GM12878 (cell line): ENCODE results near the gene SEMA5B. TPM values are rescaled to one million over a fixed set of nuclear protein-coding genes. Genes with fewer than 3 reads are reported as not detected.

Source experiments
- ATAC-seq: fragments of 200-7000 bp; cut with Tn5 transposase; 3 replicates; pipeline ENCODE4 v1.9.1; 2020; ENCODE audit warnings: mild to moderate bottlenecking, moderate library complexity
- BruUV-seq: library from RNA; stranded (reverse); fragments of 400-500 nt; replicated peaks from 2 replicates; lab custom pipeline; 2021; lab: Mats Ljungman, UMichigan
- CTCF ChIA-PET: fragments of 300-600 bp; sonication (Branson Sonifier 250); formaldehyde crosslinking; extraction: SDS; loops from one replicate; lab custom pipeline; 2021; ENCODE audit warnings: inconsistent platforms; lab: Yijun Ruan, JAX
- POLR2A ChIA-PET: fragments of 350-600 bp; formaldehyde crosslinking; extraction: SDS; loops from one replicate; lab custom pipeline; 2021; ENCODE audit warnings: inconsistent platforms; lab: Charles Lee
- RAD21 ChIA-PET: fragments of 300-600 bp; sonication (Branson Sonifier 250); formaldehyde crosslinking; loops from one replicate; lab custom pipeline; 2023; ENCODE audit warnings: antibody characterized with exemption; ENCODE audit not compliant: unreplicated experiment; lab: Charles Lee
- SMC1A ChIA-PET: fragments of 300-600 bp; sonication (Branson Sonifier 250); formaldehyde crosslinking; loops from one replicate; lab custom pipeline; 2023; ENCODE audit not compliant: unreplicated experiment, uncharacterized antibody; lab: Charles Lee
- DNase-seq: peaks from one replicate; pipeline ENCODE4 v3.0.0-alpha.2; 2011; ENCODE audit warnings: low read depth, low spot score
- FAIRE-seq: peaks from 3 replicates; lab custom pipeline; 2011; peaks lifted over from hg19 to GRCh38; lab: Jason Lieb, UNC
- H2AFZ ChIP-seq: 2 replicates; pipeline ENCODE4 v1.6.0; 2011; ENCODE audit warnings: low read depth, low read length, control low read depth; ENCODE audit not compliant: control insufficient read depth
- H3K27ac ChIP-seq: 2 replicates; pipeline ENCODE4 v1.5.1; 2011; ENCODE audit warnings: control low read depth; ENCODE audit not compliant: control insufficient read depth, insufficient read depth
- H3K27me3 ChIP-seq, 2 experiments: replicated peaks in 1 of 2; 2 replicates each; pipeline versions ENCODE4 v1.6.0 to v1.6.1; 2011; ENCODE audit warnings: low read length in 1 of 2; ENCODE audit not compliant: control insufficient read depth in 2 of 2, insufficient read depth in 2 of 2
- H3K36me3 ChIP-seq, 2 experiments: 2 replicates each; pipeline ENCODE4 v1.5.1; 2011; ENCODE audit warnings: low read length in 1 of 2; ENCODE audit not compliant: control insufficient read depth in 2 of 2, insufficient read depth in 2 of 2
- H3K4me1 ChIP-seq: 2 replicates; pipeline ENCODE4 v1.6.1; 2011; ENCODE audit warnings: mild to moderate bottlenecking, low read length, moderate library complexity, mixed read lengths; ENCODE audit not compliant: control insufficient read depth, insufficient read depth
- H3K4me2 ChIP-seq: 2 replicates; pipeline ENCODE4 v1.6.0; 2011; ENCODE audit warnings: control low read depth; ENCODE audit not compliant: control insufficient read depth, insufficient read depth
- H3K4me3 ChIP-seq: fragments of 200-600 bp; sonication (generic); 2 replicates; pipeline ENCODE4 v1.5.1; 2016
- H3K79me2 ChIP-seq: 2 replicates; pipeline ENCODE4 v1.6.0; 2011; ENCODE audit warnings: low read length; ENCODE audit not compliant: control insufficient read depth, insufficient read depth
- H3K9ac ChIP-seq: 2 replicates; pipeline ENCODE4 v1.8.0; 2011; ENCODE audit warnings: low read length, control low read depth, mixed read lengths; ENCODE audit not compliant: control insufficient read depth, insufficient read depth
- H3K9me3 ChIP-seq: replicated peaks from 3 replicates; pipeline ENCODE4 v1.5.1; 2011; ENCODE audit warnings: mild to moderate bottlenecking, low read length; ENCODE audit not compliant: control insufficient read depth, insufficient read depth
- H4K20me1 ChIP-seq: 2 replicates; pipeline ENCODE4 v1.6.0; 2011; ENCODE audit not compliant: control insufficient read depth, insufficient read depth
- EZH2 ChIP-seq: IDR thresholded peaks from 2 replicates; pipeline ENCODE4 v1.6.1; 2012; ENCODE audit warnings: low read depth, mild to moderate bottlenecking, control low read depth, inconsistent platforms, low read length, borderline replicate concordance; ENCODE audit not compliant: control insufficient read depth
- KLF5 ChIP-seq: fragments of 450-650 bp; IDR thresholded peaks from 2 replicates; pipeline ENCODE4 v1.6.1; 2014; ENCODE audit warnings: mild to moderate bottlenecking; ENCODE audit not compliant: partially characterized antibody
- MTA2 ChIP-seq: fragments of 450-650 bp; IDR thresholded peaks from 2 replicates; pipeline ENCODE4 v1.6.1; 2016; ENCODE audit warnings: low read depth, mild to moderate bottlenecking, moderate library complexity
- PAX5 ChIP-seq: IDR thresholded peaks from 2 replicates; pipeline ENCODE4 v1.6.1; 2011; ENCODE audit warnings: low read depth, low read length, borderline replicate concordance
- ZNF622 ChIP-seq: fragments of 450-650 bp; IDR thresholded peaks from 2 replicates; pipeline ENCODE4 v1.6.1; 2017; ENCODE audit warnings: mild to moderate bottlenecking, inconsistent platforms
- WGBS: methylation state at CpG from one replicate; pipeline ENCODE4 v1.1.6; 2016; ENCODE audit warnings: low lambda C conversion rate; ENCODE audit not compliant: insufficient replicate concordance, insufficient coverage; ENCODE audit errors: missing lambda C conversion rate; 5-methylcytosine and 5-hydroxymethylcytosine counted together
- in situ Hi-C: fragments of 300-500 bp; cut with MboI; formaldehyde crosslinking; loops from 9 replicates; pipeline ENCODE4 v1.14.3; 2018; ENCODE audit warnings: mixed read lengths
- intact Hi-C: fragments of 100-400 bp; cut with micrococcal nuclease; formaldehyde crosslinking; loops from one replicate; pipeline ENCODE4 v1.14.2; 2022; ENCODE audit not compliant: unreplicated experiment
- polyA plus RNA-seq, 11 experiments: library from polyadenylated mRNA; depleted of rRNA in 4 of 11; unstranded in 6 of 11; stranded (reverse) in 5 of 11; fragments of >200 nt; fragmentation: Nextera tagmentation in 4 of 11; fragmentation: Illumina TruSeq in 1 of 11; extraction: Ambion mirVana in 4 of 11; extraction: Trizol in 1 of 11; gene quantifications; 1 replicate in 1 of 11; 2 replicates in 10 of 11; pipeline versions ENCODE4 v1.2.1 to v1.2.3, GENCODE V29; 2011 to 2016; ENCODE audit warnings: inconsistent platforms in 2 of 11, missing spikeins in 2 of 11, low read depth in 1 of 11
- total RNA-seq, 4 experiments: library from RNA; depleted of rRNA in 3 of 4; stranded (reverse); fragments of >200 nt in 3 of 4; fragmentation: Illumina TruSeq in 1 of 4; extraction: Trizol in 1 of 4; gene quantifications; 2 replicates each; pipeline versions ENCODE4 v1.2.1 to v1.2.3, GENCODE V29; 2013 to 2021
- TF ChIP-seq, protein P1 (sequence below): fragments of 450-650 bp; formaldehyde crosslinking; IDR thresholded peaks from 2 replicates; pipeline ENCODE4 v1.4.0; 2020; ENCODE audit warnings: mild to moderate bottlenecking, moderate library complexity
- TF ChIP-seq, protein P2 (sequence below): fragments of 450-650 bp; IDR thresholded peaks from 2 replicates; pipeline ENCODE4 v1.6.1; 2016; ENCODE audit warnings: mild to moderate bottlenecking, moderate library complexity, borderline replicate concordance
- TF ChIP-seq, protein P3 (sequence below), 3 experiments: IDR thresholded peaks in 2 of 3; conservative IDR thresholded peaks in 1 of 3; 2 replicates each; pipeline ENCODE4 v1.5.1; 2011; ENCODE audit warnings: low read depth in 3 of 3, low read length in 3 of 3, mild to moderate bottlenecking in 3 of 3, control low read depth in 2 of 3, moderate library complexity in 2 of 3, inconsistent platforms in 1 of 3, mixed read lengths in 1 of 3; ENCODE audit not compliant: control insufficient read depth in 2 of 3, insufficient read depth in 1 of 3; ENCODE audit errors: extremely low read depth in 1 of 3
- TF ChIP-seq, protein P4 (sequence below): fragments of 450-650 bp; IDR thresholded peaks from 2 replicates; pipeline ENCODE4 v1.6.1; 2018; ENCODE audit warnings: mild to moderate bottlenecking, low read depth, moderate library complexity; ENCODE audit not compliant: partially characterized antibody

The SEMA5B gene
- total and polyA plus RNA-seq, 10 of the 15 experiments (the other 5 are each of a cell fraction or from before 2014, with no cell fraction given): 0.05 TPM; not detected in 9

DNA sequence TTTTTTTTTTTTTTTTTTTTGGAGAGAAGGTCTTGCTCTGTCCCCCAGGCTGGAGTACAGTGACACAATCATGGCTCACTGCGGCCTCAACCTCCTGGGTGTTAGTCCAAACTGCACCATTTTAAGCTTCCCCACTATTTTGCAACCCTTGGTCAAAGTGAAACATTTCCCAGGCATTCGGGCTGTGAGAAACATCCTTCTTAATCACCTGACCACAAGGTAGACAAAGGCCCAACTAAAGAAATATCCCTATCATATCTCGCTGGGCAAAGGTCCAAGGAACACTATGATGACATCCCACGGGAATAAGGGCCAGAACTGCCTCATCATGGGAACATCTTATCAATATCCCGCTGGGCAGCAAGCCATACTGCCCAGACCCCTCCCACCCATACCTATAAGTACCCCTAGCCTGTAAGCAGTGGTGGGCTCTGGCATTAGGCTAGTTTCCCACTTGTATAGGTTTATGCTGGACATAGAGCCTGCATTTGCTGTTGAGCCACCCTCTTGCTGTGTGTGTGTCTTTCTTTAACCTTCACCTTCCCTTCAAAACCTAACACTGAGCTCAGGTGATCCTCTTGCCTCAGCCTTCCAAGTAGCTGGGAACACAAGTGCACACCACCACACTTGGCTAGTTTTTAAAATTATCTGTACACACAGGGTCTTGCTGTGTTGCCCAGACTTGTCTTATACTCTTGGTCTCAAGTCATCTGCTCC lies 95.2 kb downstream of the SEMA5B start:
- ATAC-seq (no peak), FAIRE-seq (no peak), DNase-seq (no peak)
- Histone ChIP-seq H2AFZ (no peak overlapping the region), H3K79me2 (no peaks in the 10 kb centered on the region), H4K20me1 (no peaks in the 10 kb centered on the region), H3K9ac (no peak overlapping the region), H3K9me3 (no peaks in the 10 kb centered on the region), H3K4me1 (no peaks in the 10 kb centered on the region), H3K4me2 (no peak overlapping the region), H3K36me3 (no peaks in the 10 kb centered on the region), H3K27ac (no peak overlapping the region), H3K4me3 (no peak overlapping the region), H3K27me3 (no peaks in the 10 kb centered on the region)
- intact Hi-C loops: no loop called here
- ChIA-PET RAD21 (no interaction called here), CTCF (no interaction called here), POLR2A (no interaction called here), SMC1A (no interaction called here)
- 22% methylated on average over 5 of the region's 5 CpGs for WGBS
- BruUV-seq: no TSS peak
- in situ Hi-C loops: no loop called here
- TF ChIP-seq EZH2 (no peak), ZNF622 (no peak), MTA2 (no peak), KLF5 (no peak), PAX5 (no peak)
- TF ChIP-seq, protein P1, sequence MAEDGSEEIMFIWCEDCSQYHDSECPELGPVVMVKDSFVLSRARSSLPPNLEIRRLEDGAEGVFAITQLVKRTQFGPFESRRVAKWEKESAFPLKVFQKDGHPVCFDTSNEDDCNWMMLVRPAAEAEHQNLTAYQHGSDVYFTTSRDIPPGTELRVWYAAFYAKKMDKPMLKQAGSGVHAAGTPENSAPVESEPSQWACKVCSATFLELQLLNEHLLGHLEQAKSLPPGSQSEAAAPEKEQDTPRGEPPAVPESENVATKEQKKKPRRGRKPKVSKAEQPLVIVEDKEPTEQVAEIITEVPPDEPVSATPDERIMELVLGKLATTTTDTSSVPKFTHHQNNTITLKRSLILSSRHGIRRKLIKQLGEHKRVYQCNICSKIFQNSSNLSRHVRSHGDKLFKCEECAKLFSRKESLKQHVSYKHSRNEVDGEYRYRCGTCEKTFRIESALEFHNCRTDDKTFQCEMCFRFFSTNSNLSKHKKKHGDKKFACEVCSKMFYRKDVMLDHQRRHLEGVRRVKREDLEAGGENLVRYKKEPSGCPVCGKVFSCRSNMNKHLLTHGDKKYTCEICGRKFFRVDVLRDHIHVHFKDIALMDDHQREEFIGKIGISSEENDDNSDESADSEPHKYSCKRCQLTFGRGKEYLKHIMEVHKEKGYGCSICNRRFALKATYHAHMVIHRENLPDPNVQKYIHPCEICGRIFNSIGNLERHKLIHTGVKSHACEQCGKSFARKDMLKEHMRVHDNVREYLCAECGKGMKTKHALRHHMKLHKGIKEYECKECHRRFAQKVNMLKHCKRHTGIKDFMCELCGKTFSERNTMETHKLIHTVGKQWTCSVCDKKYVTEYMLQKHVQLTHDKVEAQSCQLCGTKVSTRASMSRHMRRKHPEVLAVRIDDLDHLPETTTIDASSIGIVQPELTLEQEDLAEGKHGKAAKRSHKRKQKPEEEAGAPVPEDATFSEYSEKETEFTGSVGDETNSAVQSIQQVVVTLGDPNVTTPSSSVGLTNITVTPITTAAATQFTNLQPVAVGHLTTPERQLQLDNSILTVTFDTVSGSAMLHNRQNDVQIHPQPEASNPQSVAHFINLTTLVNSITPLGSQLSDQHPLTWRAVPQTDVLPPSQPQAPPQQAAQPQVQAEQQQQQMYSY (CRISPR knock-in tag): no peak
- TF ChIP-seq, protein P2, sequence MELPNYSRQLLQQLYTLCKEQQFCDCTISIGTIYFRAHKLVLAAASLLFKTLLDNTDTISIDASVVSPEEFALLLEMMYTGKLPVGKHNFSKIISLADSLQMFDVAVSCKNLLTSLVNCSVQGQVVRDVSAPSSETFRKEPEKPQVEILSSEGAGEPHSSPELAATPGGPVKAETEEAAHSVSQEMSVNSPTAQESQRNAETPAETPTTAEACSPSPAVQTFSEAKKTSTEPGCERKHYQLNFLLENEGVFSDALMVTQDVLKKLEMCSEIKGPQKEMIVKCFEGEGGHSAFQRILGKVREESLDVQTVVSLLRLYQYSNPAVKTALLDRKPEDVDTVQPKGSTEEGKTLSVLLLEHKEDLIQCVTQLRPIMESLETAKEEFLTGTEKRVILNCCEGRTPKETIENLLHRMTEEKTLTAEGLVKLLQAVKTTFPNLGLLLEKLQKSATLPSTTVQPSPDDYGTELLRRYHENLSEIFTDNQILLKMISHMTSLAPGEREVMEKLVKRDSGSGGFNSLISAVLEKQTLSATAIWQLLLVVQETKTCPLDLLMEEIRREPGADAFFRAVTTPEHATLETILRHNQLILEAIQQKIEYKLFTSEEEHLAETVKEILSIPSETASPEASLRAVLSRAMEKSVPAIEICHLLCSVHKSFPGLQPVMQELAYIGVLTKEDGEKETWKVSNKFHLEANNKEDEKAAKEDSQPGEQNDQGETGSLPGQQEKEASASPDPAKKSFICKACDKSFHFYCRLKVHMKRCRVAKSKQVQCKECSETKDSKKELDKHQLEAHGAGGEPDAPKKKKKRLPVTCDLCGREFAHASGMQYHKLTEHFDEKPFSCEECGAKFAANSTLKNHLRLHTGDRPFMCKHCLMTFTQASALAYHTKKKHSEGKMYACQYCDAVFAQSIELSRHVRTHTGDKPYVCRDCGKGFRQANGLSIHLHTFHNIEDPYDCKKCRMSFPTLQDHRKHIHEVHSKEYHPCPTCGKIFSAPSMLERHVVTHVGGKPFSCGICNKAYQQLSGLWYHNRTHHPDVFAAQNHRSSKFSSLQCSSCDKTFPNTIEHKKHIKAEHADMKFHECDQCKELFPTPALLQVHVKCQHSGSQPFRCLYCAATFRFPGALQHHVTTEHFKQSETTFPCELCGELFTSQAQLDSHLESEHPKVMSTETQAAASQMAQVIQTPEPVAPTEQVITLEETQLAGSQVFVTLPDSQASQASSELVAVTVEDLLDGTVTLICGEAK: no peak
- TF ChIP-seq, protein P3, sequence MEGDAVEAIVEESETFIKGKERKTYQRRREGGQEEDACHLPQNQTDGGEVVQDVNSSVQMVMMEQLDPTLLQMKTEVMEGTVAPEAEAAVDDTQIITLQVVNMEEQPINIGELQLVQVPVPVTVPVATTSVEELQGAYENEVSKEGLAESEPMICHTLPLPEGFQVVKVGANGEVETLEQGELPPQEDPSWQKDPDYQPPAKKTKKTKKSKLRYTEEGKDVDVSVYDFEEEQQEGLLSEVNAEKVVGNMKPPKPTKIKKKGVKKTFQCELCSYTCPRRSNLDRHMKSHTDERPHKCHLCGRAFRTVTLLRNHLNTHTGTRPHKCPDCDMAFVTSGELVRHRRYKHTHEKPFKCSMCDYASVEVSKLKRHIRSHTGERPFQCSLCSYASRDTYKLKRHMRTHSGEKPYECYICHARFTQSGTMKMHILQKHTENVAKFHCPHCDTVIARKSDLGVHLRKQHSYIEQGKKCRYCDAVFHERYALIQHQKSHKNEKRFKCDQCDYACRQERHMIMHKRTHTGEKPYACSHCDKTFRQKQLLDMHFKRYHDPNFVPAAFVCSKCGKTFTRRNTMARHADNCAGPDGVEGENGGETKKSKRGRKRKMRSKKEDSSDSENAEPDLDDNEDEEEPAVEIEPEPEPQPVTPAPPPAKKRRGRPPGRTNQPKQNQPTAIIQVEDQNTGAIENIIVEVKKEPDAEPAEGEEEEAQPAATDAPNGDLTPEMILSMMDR (IDR thresholded peaks at IDR 0.05 in 2 of 3, conservative IDR thresholded peaks at IDR 0.05 in 1 of 3; ENCODE audit: control insufficient read depth in 2 of 3, extremely low read depth in 1 of 3, insufficient read depth in 1 of 3, low read depth in 3 of 3, low read length in 3 of 3): no peak
- TF ChIP-seq, protein P4, sequence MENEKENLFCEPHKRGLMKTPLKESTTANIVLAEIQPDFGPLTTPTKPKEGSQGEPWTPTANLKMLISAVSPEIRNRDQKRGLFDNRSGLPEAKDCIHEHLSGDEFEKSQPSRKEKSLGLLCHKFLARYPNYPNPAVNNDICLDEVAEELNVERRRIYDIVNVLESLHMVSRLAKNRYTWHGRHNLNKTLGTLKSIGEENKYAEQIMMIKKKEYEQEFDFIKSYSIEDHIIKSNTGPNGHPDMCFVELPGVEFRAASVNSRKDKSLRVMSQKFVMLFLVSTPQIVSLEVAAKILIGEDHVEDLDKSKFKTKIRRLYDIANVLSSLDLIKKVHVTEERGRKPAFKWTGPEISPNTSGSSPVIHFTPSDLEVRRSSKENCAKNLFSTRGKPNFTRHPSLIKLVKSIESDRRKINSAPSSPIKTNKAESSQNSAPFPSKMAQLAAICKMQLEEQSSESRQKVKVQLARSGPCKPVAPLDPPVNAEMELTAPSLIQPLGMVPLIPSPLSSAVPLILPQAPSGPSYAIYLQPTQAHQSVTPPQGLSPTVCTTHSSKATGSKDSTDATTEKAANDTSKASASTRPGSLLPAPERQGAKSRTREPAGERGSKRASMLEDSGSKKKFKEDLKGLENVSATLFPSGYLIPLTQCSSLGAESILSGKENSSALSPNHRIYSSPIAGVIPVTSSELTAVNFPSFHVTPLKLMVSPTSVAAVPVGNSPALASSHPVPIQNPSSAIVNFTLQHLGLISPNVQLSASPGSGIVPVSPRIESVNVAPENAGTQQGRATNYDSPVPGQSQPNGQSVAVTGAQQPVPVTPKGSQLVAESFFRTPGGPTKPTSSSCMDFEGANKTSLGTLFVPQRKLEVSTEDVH: no peak
